Erythroblast (primary cell): Measurements from ENCODE around the gene SLC4A1AP.

Experiments
- GATA1 ChIP-seq: IDR thresholded peaks from 2 replicates; pipeline ENCODE4 v1.6.1; 2011; ENCODE audit warnings: low read depth, mild to moderate bottlenecking, control low read depth, low read length, moderate library complexity
- POLR2A ChIP-seq: IDR thresholded peaks from 2 replicates; pipeline ENCODE4 v1.6.1; 2011; ENCODE audit warnings: mild to moderate bottlenecking, low read length

DNA sequence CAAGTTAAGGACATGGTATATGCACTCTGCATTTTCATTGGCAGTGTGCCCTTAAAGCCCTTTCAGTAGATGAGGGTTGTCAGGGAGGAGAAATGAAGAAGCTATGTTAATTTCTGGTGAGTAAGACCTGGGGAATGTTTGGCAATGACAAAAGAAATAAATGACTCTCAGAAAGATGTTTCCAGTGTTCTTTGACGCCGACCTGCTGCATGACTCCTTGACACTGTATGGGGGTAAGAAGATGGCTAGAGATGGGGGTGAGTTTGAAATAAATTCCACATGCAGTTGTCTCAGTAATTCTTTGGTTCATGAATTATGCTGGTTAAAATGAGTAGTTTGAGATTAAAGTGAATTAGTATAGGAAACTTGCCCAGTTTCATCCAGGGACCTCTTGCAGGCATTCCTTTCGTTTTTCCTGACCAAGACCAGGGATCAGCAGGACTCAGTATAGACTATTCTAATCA is 40.7 kb upstream of the SLC4A1AP start:
- TF ChIP-seq POLR2A (no peak), GATA1 (no peak)
